Testis (tissue), 3 donors: Measurements from ENCODE around the gene IQSEC1. TPM values are rescaled to one million over a fixed set of nuclear protein-coding genes. Genes with fewer than 3 reads are reported as not detected.

Source experiments
- DNase-seq: peaks from one replicate; pipeline ENCODE4 v3.0.0-alpha.2; 2019
- H3K27ac ChIP-seq, 2 donors: fragments of 200-600 bp; sonication (generic); one replicate each; pipeline ENCODE4 v1.5.1; 2019
- H3K27me3 ChIP-seq: fragments of 200-600 bp; sonication (generic); one replicate; pipeline ENCODE4 v1.5.1; 2019
- H3K36me3 ChIP-seq: fragments of 200-600 bp; sonication (generic); one replicate; pipeline ENCODE4 v1.5.1; 2017; ENCODE audit warnings: low read depth; ENCODE audit errors: missing control alignments
- H3K4me1 ChIP-seq: fragments of 200-600 bp; sonication (generic); one replicate; pipeline ENCODE4 v1.5.1; 2019
- H3K4me3 ChIP-seq, 2 donors: fragments of 200-600 bp; sonication (generic); one replicate each; pipeline ENCODE4 v1.5.1; 2017 to 2019
- H3K9me3 ChIP-seq: fragments of 200-600 bp; sonication (generic); one replicate; pipeline ENCODE4 v1.5.1; 2017
- POLR2A ChIP-seq: fragments of 450-650 bp; IDR thresholded peaks from one replicate; pipeline ENCODE4 v1.6.1; 2017; ENCODE audit warnings: antibody characterized with exemption, mild to moderate bottlenecking, moderate library complexity
- WGBS, 2 donors: methylation state at CpG; one replicate each; pipeline ENCODE4 v1.1.5; 2018; 5-methylcytosine and 5-hydroxymethylcytosine counted together
- intact Hi-C: fragments of 100-400 bp; cut with DNase I; formaldehyde crosslinking; loops from one replicate; pipeline ENCODE4 v1.15.1; 2023; ENCODE audit warnings: low total_unique reads
- polyA plus RNA-seq: library from polyadenylated mRNA; stranded (reverse); fragments of 350-450 nt; fragmentation: Illumina TruSeq; extraction: RNeasy Lipid Tissue Mini Kit (QIAGEN cat#74804); gene quantifications from one replicate; pipeline ENCODE4 v1.2.3, GENCODE V29; 2014; ENCODE audit warnings: low read depth, low replicate concordance; ENCODE audit not compliant: insufficient read depth
- total RNA-seq, 2 donors: library from RNA; depleted of rRNA; stranded (reverse); fragments of >200 nt; gene quantifications; one replicate each; pipeline ENCODE4 v1.2.3, GENCODE V29; 2016
- TF ChIP-seq, protein P1 (sequence below), 3 experiments: fragments of 450-650 bp in 2 of 3; fragments of 200-600 bp in 1 of 3; sonication (generic) in 1 of 3; IDR thresholded peaks; one replicate each; pipeline ENCODE4 v1.5.1; 2016 to 2019; ENCODE audit warnings: antibody characterized with exemption in 3 of 3, mild to moderate bottlenecking in 2 of 3, moderate library complexity in 1 of 3

Gene IQSEC1
- total and polyA plus RNA-seq, 3 donors from 2014 or later = 32.9 to 89.4 (median 74.3) TPM

DNA sequence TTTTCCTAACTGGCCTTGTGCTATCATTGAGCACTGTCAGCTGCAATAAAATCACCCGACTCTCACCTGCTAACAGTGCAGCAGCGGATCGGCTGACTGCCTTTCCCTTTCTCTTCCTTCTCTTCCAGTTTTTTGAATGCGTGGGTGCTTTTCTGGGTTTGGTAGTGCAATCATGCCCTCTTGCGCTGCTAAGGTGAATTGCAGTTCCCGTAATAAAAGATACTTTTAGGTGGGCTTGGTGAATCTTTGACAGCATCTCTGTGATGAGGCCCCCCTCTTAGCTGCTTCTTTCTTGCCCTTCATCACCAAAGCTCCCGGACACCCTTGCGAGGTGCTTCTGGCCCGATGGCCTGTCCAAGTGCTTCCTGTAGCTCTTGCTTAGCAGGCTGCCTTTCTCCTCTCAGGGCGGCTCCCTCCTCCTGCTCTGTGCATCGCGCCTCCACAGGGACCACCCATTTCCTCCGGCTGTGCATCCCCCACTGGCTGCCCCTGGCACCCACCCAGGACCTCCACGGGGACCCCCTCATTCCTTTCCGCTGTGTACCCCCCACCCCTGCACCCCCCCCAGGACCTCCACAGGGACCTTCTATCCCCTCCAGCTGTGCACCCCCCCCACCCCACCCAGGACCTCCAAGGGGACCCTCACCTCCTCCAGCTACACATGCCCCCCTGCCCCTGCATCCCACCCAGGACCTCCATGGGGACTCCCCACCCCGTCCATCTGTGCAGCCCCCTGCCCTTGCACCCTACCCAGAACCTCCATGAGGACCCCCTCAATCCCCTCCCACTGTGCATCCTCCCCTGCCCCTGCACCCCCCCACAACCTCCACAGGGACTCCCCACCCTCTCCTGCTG is 181.0 kb downstream of the IQSEC1 start:
- Histone ChIP-seq H3K36me3 (no peaks in the 10 kb centered on the region), H3K9me3 (no peaks in the 10 kb centered on the region), H3K27ac (no peak overlapping the region), H3K27me3 (no peaks in the 10 kb centered on the region), H3K4me3 (no peak overlapping the region), H3K4me1 (peaks cover 7% of the 10 kb centered on the region)
- intact Hi-C loops = no loop called here
- 28 to 48% methylated on average over 15 to 16 of the region's 16 CpGs for WGBS, 2 donors
- peak; percentile 63 for DNase-seq
- TF ChIP-seq POLR2A = no peak
- TF ChIP-seq, protein P1, sequence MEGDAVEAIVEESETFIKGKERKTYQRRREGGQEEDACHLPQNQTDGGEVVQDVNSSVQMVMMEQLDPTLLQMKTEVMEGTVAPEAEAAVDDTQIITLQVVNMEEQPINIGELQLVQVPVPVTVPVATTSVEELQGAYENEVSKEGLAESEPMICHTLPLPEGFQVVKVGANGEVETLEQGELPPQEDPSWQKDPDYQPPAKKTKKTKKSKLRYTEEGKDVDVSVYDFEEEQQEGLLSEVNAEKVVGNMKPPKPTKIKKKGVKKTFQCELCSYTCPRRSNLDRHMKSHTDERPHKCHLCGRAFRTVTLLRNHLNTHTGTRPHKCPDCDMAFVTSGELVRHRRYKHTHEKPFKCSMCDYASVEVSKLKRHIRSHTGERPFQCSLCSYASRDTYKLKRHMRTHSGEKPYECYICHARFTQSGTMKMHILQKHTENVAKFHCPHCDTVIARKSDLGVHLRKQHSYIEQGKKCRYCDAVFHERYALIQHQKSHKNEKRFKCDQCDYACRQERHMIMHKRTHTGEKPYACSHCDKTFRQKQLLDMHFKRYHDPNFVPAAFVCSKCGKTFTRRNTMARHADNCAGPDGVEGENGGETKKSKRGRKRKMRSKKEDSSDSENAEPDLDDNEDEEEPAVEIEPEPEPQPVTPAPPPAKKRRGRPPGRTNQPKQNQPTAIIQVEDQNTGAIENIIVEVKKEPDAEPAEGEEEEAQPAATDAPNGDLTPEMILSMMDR (IDR thresholded peaks at IDR 0.05) = peak; percentile 66 to 93 (median 83)

- intact Hi-C loops = no loop called here
- TF ChIP-seq, protein P1 (IDR thresholded peaks at IDR 0.05) = no peak
- no peak for TF ChIP-seq POLR2A
- Histone ChIP-seq H3K36me3 (no peaks in the 10 kb centered on the region), H3K27me3 (no peaks in the 10 kb centered on the region), H3K4me1 (peaks cover 7% of the 10 kb centered on the region), H3K9me3 (no peaks in the 10 kb centered on the region), H3K4me3 (no peak overlapping the region), H3K27ac (no peak overlapping the region)
- no peak for DNase-seq
- 52 to 57% methylated on average over 9 of the region's 9 CpGs for WGBS, 2 donors
Measured at GRCh38 chr3:12891391-12891984, 181.7 kb downstream of the IQSEC1 start.

DNA sequence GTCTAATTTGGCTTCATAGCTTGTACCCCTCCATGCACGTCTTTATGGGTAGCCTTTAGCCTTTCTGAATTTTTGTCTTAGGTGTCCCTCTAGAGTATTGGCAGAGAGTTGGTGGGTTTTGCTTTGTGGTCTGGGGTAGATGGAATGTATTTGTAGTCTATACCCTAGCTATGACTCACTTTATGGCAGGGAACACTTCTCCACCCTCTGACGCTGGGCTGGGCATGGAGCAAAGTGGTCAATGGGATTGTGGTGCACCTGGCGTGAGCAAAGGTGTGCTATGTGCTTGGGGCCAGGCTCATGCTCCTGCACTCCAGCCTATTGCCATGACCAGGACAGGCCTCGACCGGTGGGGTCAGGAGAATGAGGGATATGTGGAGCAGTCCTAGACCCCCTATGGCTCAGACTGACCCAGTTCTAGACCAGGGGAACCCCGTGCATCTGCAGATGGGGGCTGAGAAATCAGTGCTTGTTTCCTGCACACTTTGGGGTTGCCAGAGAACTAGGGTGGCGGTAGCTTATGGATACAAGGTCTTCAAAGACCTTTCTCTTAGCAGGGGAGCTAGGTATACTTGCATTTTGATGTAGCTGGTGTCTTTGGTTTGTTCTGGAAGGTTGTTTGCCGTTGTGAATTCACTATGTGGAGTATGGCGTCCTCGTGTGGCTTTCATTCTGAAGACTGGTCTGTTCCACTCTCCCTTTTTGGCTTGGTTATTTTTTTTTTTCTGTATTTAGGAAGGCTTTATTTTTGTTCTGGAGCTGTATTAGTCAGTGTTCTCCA is 182.4 kb downstream of the IQSEC1 start:
- intact Hi-C loops = no loop called here
- H3K36me3 ChIP-seq = no peaks in the 10 kb centered on the region
- no peak for DNase-seq
- no peak overlapping the region for H3K4me3 ChIP-seq
- H3K27ac ChIP-seq = no peak overlapping the region
- H3K9me3 ChIP-seq = no peaks in the 10 kb centered on the region
- no peak for TF ChIP-seq POLR2A
- TF ChIP-seq, protein P1 (IDR thresholded peaks at IDR 0.05) = no peak
- H3K27me3 ChIP-seq = no peaks in the 10 kb centered on the region
- WGBS, 2 donors = 90 to 91% methylated on average over 8 to 10 of the region's 10 CpGs
- H3K4me1 ChIP-seq = peaks cover 4% of the 10 kb centered on the region

GRCh38 chr3:12886736-12887135 is 186.5 kb downstream of the IQSEC1 start:
- WGBS, 2 donors = 71 to 87% methylated on average over 6 to 12 of the region's 12 CpGs

More at GRCh38 chr3:12886736-12887135, 186.5 kb downstream of the IQSEC1 start:
- TF ChIP-seq POLR2A = no peak
- TF ChIP-seq, protein P1 (IDR thresholded peaks at IDR 0.05) = no peak
- DNase-seq = no peak
- no peaks in the 10 kb centered on the region for H3K4me1 ChIP-seq
- no peaks in the 10 kb centered on the region for H3K36me3 ChIP-seq
- H3K27ac ChIP-seq = no peak overlapping the region
- no peaks in the 10 kb centered on the region for H3K9me3 ChIP-seq
- no peaks in the 10 kb centered on the region for H3K27me3 ChIP-seq
- H3K4me3 ChIP-seq = no peak overlapping the region
- intact Hi-C loops = no loop called here
